ENCODE data around the gene UCP2.

- TF ChIP-seq CTCF (IDR thresholded peaks at IDR 0.05) (no peak), POLR2AphosphoS5 (IDR thresholded peaks at IDR 0.05) (no peak)
These were observed 24.0 kb downstream of the UCP2 start for GRCh38 chr11:73958521-73959141.

All from transverse colon (tissue), 4 donors.